GM12801 (cell line): ENCODE measurements around the gene YPEL3.

ENCODE experiments used
- CTCF ChIP-seq: IDR thresholded peaks from one replicate; pipeline ENCODE4 v1.5.1; 2011; ENCODE audit warnings: control low read depth; ENCODE audit not compliant: insufficient read length; ENCODE audit errors: extremely low read depth

Gene YPEL3

GRCh38 chr16:30114411-30114810 lies 18.4 kb upstream of the YPEL3 start:
- TF ChIP-seq CTCF: no peak

- TF ChIP-seq CTCF: no peak
Measured at GRCh38 chr16:30113711-30114333, 17.8 kb upstream of the YPEL3 start.

- TF ChIP-seq CTCF: no peak
Measured at GRCh38 chr16:30113031-30113710, 17.2 kb upstream of the YPEL3 start, which contains the start of gene GDPD3. TSS of gene GDPD3 (minus strand) at chr16:30113537. CDS start at chr16:30113478, 59 bp downstream.

- TF ChIP-seq CTCF: peak; percentile 15
Measured at GRCh38 chr16:30112197-30113030, 16.4 kb upstream of the YPEL3 start.

GRCh38 chr16:30110661-30111060 lies 14.6 kb upstream of the YPEL3 start:
- no peak for TF ChIP-seq CTCF

- TF ChIP-seq CTCF: no peak
Measured at GRCh38 chr16:30108059-30108850, 12.2 kb upstream of the YPEL3 start.
